GM23338 (cell line): Measurements from ENCODE around the gene GALR2. TPM values are rescaled to one million over a fixed set of nuclear protein-coding genes. Genes with fewer than 3 reads are reported as not detected.

Source experiments
- CREB1 ChIP-seq: fragments of 250-450 bp; sonication (Bioruptor Pico); IDR thresholded peaks from 2 replicates; pipeline ENCODE4 v1.5.0; 2020; ENCODE audit warnings: low read depth, mild to moderate bottlenecking, moderate library complexity
- EZH2phosphoT487 ChIP-seq: fragments of 200-600 bp; sonication (generic); IDR thresholded peaks from one replicate; pipeline ENCODE4 v1.8.1; 2018; ENCODE audit warnings: antibody characterized with exemption; ENCODE audit not compliant: unreplicated experiment
- JUNB ChIP-seq: IDR thresholded peaks from one replicate; pipeline ENCODE4 v1.6.1; 2016; ENCODE audit warnings: antibody characterized with exemption; ENCODE audit not compliant: unreplicated experiment
- NANOG ChIP-seq: IDR thresholded peaks from 2 replicates; pipeline ENCODE4 v1.6.1; 2016; ENCODE audit warnings: antibody characterized with exemption, borderline replicate concordance
- REST ChIP-seq: IDR thresholded peaks from one replicate; pipeline ENCODE4 v1.6.1; 2018; ENCODE audit warnings: antibody characterized with exemption; ENCODE audit not compliant: unreplicated experiment
- ZNF331 ChIP-seq: fragments of 250-450 bp; sonication (Bioruptor Pico); IDR thresholded peaks from 2 replicates; pipeline ENCODE4 v1.5.0; 2020; ENCODE audit warnings: low read depth, mild to moderate bottlenecking, moderate library complexity
- polyA plus RNA-seq: library from polyadenylated mRNA; unstranded; fragments of >200 nt; fragmentation: Nextera tagmentation; extraction: Ambion mirVana; gene quantifications from 2 replicates; pipeline ENCODE4 v1.2.1, GENCODE V29; 2016
- total RNA-seq: library from RNA; depleted of rRNA; stranded (reverse); fragments of >200 nt; shearing (Covaris generic); gene quantifications from 2 replicates; pipeline ENCODE4 v1.2.3, GENCODE V29; 2014
- TF ChIP-seq, protein P1 (sequence below): fragments of 250-450 bp; sonication (Bioruptor Pico); IDR thresholded peaks from 2 replicates; pipeline ENCODE4 v1.5.0; 2020; ENCODE audit warnings: mild to moderate bottlenecking, moderate library complexity

The GALR2 gene
- total and polyA plus RNA-seq, 2 experiments from 2014 or later, result 0.50 to 2.2 TPM

DNA sequence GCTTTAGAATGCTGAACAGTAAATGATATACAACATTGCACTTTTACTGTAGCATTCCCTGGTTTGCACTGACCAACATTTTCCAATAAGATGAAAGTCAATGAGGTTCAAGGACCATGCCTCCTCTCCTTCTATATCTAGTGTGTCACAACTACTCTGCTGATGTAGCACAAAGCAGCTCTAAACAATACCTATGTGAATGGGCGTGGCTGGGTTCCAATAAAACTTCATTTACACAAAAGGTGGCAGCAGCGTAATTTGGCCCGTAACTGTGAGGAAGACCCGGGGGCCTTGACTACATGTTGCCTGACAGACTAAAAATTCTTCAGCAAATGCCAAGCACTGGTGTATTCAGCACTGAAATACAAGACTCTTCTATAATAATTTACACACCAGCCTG lies 8.8 kb upstream of the GALR2 start (continued):
- TF ChIP-seq, protein P1, sequence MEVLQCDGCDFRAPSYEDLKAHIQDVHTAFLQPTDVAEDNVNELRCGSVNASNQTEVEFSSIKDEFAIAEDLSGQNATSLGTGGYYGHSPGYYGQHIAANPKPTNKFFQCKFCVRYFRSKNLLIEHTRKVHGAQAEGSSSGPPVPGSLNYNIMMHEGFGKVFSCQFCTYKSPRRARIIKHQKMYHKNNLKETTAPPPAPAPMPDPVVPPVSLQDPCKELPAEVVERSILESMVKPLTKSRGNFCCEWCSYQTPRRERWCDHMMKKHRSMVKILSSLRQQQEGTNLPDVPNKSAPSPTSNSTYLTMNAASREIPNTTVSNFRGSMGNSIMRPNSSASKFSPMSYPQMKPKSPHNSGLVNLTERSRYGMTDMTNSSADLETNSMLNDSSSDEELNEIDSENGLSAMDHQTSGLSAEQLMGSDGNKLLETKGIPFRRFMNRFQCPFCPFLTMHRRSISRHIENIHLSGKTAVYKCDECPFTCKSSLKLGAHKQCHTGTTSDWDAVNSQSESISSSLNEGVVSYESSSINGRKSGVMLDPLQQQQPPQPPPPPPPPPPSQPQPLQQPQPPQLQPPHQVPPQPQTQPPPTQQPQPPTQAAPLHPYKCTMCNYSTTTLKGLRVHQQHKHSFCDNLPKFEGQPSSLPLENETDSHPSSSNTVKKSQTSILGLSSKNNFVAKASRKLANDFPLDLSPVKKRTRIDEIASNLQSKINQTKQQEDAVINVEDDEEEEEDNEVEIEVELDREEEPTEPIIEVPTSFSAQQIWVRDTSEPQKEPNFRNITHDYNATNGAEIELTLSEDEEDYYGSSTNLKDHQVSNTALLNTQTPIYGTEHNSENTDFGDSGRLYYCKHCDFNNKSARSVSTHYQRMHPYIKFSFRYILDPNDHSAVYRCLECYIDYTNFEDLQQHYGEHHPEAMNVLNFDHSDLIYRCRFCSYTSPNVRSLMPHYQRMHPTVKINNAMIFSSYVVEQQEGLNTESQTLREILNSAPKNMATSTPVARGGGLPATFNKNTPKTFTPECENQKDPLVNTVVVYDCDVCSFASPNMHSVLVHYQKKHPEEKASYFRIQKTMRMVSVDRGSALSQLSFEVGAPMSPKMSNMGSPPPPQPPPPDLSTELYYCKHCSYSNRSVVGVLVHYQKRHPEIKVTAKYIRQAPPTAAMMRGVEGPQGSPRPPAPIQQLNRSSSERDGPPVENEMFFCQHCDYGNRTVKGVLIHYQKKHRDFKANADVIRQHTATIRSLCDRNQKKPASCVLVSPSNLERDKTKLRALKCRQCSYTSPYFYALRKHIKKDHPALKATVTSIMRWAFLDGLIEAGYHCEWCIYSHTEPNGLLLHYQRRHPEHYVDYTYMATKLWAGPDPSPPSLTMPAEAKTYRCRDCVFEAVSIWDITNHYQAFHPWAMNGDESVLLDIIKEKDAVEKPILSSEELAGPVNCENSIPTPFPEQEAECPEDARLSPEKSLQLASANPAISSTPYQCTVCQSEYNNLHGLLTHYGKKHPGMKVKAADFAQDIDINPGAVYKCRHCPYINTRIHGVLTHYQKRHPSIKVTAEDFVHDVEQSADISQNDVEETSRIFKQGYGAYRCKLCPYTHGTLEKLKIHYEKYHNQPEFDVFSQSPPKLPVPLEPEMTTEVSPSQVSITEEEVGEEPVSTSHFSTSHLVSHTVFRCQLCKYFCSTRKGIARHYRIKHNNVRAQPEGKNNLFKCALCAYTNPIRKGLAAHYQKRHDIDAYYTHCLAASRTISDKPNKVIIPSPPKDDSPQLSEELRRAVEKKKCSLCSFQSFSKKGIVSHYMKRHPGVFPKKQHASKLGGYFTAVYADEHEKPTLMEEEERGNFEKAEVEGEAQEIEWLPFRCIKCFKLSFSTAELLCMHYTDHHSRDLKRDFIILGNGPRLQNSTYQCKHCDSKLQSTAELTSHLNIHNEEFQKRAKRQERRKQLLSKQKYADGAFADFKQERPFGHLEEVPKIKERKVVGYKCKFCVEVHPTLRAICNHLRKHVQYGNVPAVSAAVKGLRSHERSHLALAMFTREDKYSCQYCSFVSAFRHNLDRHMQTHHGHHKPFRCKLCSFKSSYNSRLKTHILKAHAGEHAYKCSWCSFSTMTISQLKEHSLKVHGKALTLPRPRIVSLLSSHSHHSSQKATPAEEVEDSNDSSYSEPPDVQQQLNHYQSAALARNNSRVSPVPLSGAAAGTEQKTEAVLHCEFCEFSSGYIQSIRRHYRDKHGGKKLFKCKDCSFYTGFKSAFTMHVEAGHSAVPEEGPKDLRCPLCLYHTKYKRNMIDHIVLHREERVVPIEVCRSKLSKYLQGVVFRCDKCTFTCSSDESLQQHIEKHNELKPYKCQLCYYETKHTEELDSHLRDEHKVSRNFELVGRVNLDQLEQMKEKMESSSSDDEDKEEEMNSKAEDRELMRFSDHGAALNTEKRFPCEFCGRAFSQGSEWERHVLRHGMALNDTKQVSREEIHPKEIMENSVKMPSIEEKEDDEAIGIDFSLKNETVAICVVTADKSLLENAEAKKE, result no peak
- TF ChIP-seq EZH2phosphoT487, result no peak
- no peak for TF ChIP-seq CREB1 (CRISPR knock-in tag)
- TF ChIP-seq REST, result no peak
- no peak for TF ChIP-seq NANOG
- no peak for TF ChIP-seq JUNB
- TF ChIP-seq ZNF331 (CRISPR knock-in tag), result no peak
